Measurements from ENCODE around the gene GRB14.

DNA sequence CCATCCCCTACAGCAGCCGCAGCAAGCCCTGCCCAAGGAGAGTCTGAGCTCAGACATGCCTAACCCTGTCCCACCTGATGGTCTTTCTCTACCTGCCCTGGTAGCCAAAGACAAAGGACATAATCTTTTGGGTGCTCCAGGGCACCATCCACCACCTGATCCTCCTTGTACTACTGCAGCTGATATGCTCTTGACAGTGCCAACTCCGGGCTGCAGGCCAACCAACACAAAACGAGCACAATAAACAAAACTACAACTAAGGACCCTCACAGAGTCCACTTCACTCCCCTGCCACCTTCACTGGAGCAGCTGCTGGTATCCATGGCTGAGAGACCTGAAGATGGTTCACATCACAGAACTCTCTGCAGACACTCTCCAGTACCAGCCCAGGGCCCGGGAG is 106.3 kb downstream of the GRB14 start:
- no peak for TF ChIP-seq CTCF (conservative IDR thresholded peaks at IDR 0.05 in 1 of 2, IDR thresholded peaks at IDR 0.05 in 1 of 2; ENCODE audit: low read depth in 1 of 2, low read length in 2 of 2)
- no peak for TF ChIP-seq EZH2 (IDR thresholded peaks at IDR 0.05; ENCODE audit: low read length, missing control alignments)
